GM18870 (cell line): Measurements from ENCODE around the gene ENTPD8.
"Not testable (repeated sequence)": the region's sequence is repeated elsewhere in the genome, so short reads cannot be mapped to it uniquely, and the experiment has no call there.

Experiments used
- ATAC-seq: cut with Tn5 transposase; IDR thresholded peaks from one replicate; pipeline ENCODE4 v1.9.1; 2021; ENCODE audit warnings: moderate library complexity; ENCODE audit not compliant: unreplicated experiment

Gene ENTPD8

GRCh38 chr9:137396634-137397367, 44.4 kb downstream of the ENTPD8 start:
- no peak for ATAC-seq

- no peak for ATAC-seq
Observed at GRCh38 chr9:137396227-137396626, 44.9 kb downstream of the ENTPD8 start.

GRCh38 chr9:137395666-137396010, 45.5 kb downstream of the ENTPD8 start:
- ATAC-seq, result no peak

DNA sequence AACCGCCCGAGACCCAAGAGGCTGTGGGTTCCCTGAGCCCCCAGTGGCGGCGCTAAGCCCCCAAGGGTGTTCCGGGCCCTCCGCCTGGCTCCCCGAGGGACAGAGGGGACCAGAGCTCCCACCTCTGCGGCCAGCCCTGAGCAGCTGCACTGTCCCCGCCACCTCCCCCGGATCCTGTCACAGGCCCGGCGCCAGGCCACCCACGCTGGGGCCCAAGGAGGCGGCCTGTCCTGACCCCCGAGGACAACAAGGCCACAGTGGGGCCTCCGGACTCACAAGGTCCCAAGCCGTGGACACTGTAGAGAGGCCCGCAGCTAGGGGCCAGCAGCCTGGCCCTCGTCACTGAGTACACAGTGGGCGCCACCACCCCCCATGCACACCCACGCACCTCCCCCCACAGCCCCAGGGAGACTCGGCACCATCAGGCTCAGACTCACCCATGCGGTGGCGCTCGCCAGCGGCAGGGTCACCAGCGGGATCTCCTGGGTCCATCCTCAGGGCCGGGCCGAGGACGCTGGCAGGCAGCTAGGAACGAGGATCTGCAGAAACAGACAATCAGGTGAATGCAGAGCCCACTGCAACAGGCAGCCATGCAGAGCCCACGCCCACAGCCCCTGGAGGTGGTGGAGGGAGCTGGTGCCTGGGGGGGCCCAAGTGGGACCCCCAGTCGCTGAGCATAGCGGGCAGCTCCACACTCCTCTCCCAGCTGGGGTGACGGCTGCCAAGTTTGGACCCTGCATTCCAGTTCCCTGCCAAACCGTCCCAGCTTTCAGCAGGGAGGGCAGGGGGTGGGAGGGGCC, 46.1 kb downstream of the ENTPD8 start:
- no peak for ATAC-seq

GRCh38 chr9:137393176-137394150, 47.7 kb downstream of the ENTPD8 start:
- ATAC-seq, result no peak

DNA sequence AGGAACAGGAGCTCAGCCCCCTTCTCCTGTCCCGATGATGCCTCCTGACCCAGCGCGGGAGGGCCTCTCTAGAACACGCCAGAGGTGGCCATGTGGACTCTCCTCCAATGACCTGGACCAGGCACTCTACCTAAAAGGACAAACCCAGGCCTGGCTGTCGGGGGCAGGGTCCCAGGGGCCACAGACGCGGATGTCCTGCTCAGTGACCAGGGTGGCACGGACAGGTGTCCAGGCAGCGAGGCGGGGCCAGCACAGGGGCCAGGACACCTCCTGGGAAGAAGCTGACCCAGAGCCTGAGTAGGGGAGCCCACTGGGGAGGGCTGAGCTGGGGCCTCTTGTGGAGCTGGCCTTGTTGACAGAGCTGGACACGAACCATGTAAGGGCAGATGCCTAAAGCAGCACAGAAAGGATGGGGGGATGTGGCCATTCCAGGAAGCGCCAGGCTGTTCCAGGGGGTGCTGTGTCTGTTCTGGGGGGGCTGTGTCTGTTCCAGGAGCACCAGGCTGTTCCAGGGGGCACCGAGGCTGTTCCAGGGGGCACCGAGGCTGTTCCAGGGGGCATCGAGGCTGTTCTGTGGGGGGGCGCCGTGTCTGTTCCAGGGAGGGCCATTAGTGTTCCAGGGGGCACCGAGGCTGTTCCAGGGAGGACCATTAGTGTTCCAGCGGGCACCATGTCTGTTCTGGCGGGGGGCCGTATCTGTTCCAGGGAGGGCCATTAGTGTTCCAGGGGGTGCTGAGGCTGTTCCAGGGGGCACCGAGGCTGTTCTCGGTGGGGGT, 48.7 kb downstream of the ENTPD8 start:
- ATAC-seq, result no peak

DNA sequence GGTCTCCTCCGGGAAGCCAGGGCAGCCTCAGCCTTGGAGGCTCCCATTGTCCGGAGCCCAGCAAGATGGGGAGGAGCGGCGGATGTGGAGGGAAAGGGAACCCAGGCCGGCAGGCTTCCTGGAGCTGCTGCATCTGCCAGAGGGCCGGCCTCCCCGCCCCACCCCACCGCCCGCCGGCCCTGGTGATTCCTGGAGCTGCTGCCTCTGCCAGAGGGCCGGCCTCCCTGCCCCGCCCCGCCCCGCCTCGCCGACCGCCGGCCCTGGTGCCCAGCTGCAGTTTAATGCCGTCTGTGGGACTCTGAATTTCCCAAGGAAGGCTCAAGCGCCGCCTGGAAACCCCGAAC, 49.8 kb downstream of the ENTPD8 start:
- no peak for ATAC-seq

GRCh38 chr9:137390553-137391410, 50.4 kb downstream of the ENTPD8 start:
- no peak for ATAC-seq

DNA sequence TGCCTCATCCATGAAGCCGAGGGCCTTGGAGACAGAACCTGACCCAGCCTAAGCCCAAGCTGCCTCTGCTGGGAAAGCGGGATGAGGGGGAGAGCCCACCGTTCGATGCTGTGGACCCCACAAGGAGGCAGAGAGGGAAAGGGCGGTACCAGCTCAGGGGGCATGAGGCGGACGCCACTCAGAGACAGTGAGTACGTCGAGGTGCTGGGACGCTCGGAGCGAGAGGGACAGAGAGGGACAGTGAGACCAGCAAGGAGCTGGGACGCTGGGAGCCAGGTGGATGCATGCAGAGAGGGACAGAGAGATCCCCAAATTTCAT, 51.8 kb downstream of the ENTPD8 start:
- no peak for ATAC-seq

GRCh38 chr9:137388589-137389427, 52.3 kb downstream of the ENTPD8 start:
- no peak for ATAC-seq

- no peak for ATAC-seq
Observed at GRCh38 chr9:137387891-137388560, 53.1 kb downstream of the ENTPD8 start.

- ATAC-seq, result no peak
Observed at GRCh38 chr9:137387114-137387890, 53.9 kb downstream of the ENTPD8 start.

DNA sequence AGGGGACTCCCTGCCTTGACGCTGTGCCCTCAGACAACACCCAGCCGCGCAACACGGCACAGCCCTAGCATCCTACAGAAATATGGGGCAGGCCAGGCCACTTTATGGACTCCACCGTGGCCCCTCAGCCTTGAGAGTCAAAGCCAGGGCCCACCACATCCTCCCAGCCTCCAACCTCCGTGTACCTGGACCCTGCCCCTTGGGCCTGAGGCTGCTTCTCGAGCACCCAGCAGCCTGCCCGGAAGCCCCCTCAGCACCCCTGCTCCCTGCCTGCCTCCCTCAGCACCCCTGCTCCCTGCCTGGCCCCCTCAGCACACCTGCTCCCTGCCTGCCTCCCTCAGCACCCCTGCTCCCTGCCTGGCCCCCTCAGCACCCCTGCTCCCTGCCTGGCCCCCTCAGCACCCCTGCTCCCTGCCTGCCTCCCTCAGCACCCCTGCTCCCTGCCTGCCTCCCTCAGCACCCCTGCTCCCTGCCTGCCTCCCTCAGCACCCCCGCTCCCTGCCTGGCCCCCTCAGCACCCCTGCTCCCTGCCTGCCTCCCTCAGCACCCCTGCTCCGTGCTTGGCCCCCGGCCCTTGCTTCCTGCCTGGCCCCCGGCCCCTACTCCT, 54.5 kb downstream of the ENTPD8 start:
- ATAC-seq, result not testable (repeated sequence)

DNA sequence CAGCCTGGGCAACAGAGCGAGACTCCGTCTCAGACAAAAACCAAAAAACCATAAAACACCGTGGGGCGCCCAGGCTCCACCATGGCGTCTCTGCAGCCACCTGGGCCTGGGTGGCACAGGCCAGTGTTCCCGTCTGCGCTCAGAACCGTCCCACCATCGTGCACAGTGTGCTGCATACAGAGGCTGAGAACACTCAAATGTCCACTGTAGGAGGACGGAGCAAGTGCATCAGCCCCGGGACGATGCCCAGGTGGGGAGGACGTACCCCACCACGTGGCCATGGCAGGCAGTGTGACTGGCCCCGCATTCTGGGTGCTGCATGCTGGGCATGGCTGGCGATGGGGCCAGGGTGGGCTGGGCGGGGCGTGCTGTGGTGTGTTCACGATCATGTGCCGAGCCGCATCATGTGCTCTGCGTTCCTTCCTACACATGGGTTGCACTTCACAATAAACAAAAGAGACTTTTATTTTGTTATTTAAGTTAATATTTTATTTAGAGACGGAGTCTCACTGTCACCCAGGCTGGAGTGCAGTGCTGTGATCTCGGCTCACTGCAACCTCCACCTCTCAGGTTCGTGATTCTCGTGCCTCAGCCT, 56.0 kb downstream of the ENTPD8 start:
- no peak for ATAC-seq
